HL-60/S4 treated with retinoic acid at 250 ng/mL for 4 days and 3 days (cell line): ENCODE data around the gene DNAJB11.

ENCODE experiments used
- in situ Hi-C: fragments of 300-500 bp; cut with MboI; formaldehyde crosslinking; loops from 2 replicates; pipeline ENCODE4 v1.7.0; 2022; ENCODE audit warnings: low sequenced_read_pairs

Gene DNAJB11

GRCh38 chr3:186594591-186595113 is 24.1 kb downstream of the DNAJB11 start:
- in situ Hi-C loops = no loop called here

- in situ Hi-C loops = no loop called here
These were observed 26.2 kb downstream of the DNAJB11 start for GRCh38 chr3:186596568-186597287.

GRCh38 chr3:186598108-186598784 is 27.7 kb downstream of the DNAJB11 start:
- in situ Hi-C loops = no loop called here

GRCh38 chr3:186598794-186599141 is 28.2 kb downstream of the DNAJB11 start:
- in situ Hi-C loops = no loop called here

GRCh38 chr3:186599142-186599784 is 28.7 kb downstream of the DNAJB11 start:
- in situ Hi-C loops = no loop called here

- in situ Hi-C loops = loop anchor here (25.0 kb wide), 2 partner anchors 213 to 563 kb away; partner anchors contain the start of gene RFC4
These were observed 29.3 kb downstream of the DNAJB11 start for GRCh38 chr3:186599785-186600166.

- in situ Hi-C loops = loop anchor here (25.0 kb wide), 2 partner anchors 211 to 561 kb away; partner anchors contain the start of gene RFC4
These were observed 30.4 kb downstream of the DNAJB11 start for GRCh38 chr3:186600896-186601295.

- in situ Hi-C loops = loop anchor here (25.0 kb wide), 2 partner anchors 209 to 559 kb away; partner anchors contain the start of gene RFC4
These were observed 32.6 kb downstream of the DNAJB11 start for GRCh38 chr3:186603159-186603558.

GRCh38 chr3:186605078-186605477 is 34.6 kb downstream of the DNAJB11 start:
- in situ Hi-C loops = loop anchor here (25.0 kb wide), 2 partner anchors 207 to 557 kb away; partner anchors contain the start of gene RFC4

GRCh38 chr3:186605561-186606545 is 35.3 kb downstream of the DNAJB11 start:
- in situ Hi-C loops = loop anchor here (25.0 kb wide), 2 partner anchors 206 to 556 kb away; partner anchors contain the start of gene RFC4

- in situ Hi-C loops = loop anchor here (25.0 kb wide), 2 partner anchors 204 to 554 kb away; partner anchors contain the start of gene RFC4
These were observed 38.2 kb downstream of the DNAJB11 start for GRCh38 chr3:186608624-186609215.

- in situ Hi-C loops = loop anchor here (25.0 kb wide), 2 partner anchors 203 to 553 kb away; partner anchors contain the start of gene RFC4
These were observed 38.8 kb downstream of the DNAJB11 start for GRCh38 chr3:186609247-186609868.

- in situ Hi-C loops = loop anchor here (25.0 kb wide), 2 partner anchors 200 to 550 kb away; partner anchors contain the start of gene RFC4
These were observed 41.5 kb downstream of the DNAJB11 start for GRCh38 chr3:186612065-186612464.

GRCh38 chr3:186612721-186613636 is 42.5 kb downstream of the DNAJB11 start, which contains the start of gene AHSG:
Gene AHSG (plus strand): TSS chr3:186613060. CDS start chr3:186613142, 82 bp downstream.
- in situ Hi-C loops = loop anchor here (25.0 kb wide), 2 partner anchors 199 to 549 kb away; partner anchors contain the start of gene RFC4

- in situ Hi-C loops = loop anchor here (25.0 kb wide), 2 partner anchors 199 to 549 kb away; partner anchors contain the start of gene RFC4
These were observed 43.2 kb downstream of the DNAJB11 start for GRCh38 chr3:186613637-186614265.

GRCh38 chr3:186614266-186614596 is 43.7 kb downstream of the DNAJB11 start:
- in situ Hi-C loops = loop anchor here (25.0 kb wide), 2 partner anchors 198 to 548 kb away; partner anchors contain the start of gene RFC4
